ENCODE results near the gene TCP10L.
"Not testable (repeated sequence)": the region's sequence is repeated elsewhere in the genome, so short reads cannot be mapped to it uniquely, and the experiment has no call there.

- TF ChIP-seq CTCF, POLR2A (IDR thresholded peaks at IDR 0.05): not testable (repeated sequence)
These were observed 54.5 kb downstream of the TCP10L start for GRCh38 chr21:32530809-32531208.
